ENCODE measurements around the gene E2F6. TPM values are rescaled to one million over a fixed set of nuclear protein-coding genes. Genes with fewer than 3 reads are reported as not detected.
"Not testable (repeated sequence)": the region's sequence is repeated elsewhere in the genome, so short reads cannot be mapped to it uniquely, and the experiment has no call there.

E2F6 gene
- polyA plus RNA-seq, 1 of the 3 experiments (the other 2 are of a cell fraction), result 15.3 TPM

GRCh38 chr2:11405599-11406266, 60.2 kb downstream of the E2F6 start:
- DNase-seq, result peak; percentile 47
- Histone ChIP-seq H3K9ac (no peak overlapping the region), H3K79me2 (ENCODE audit: insufficient read depth) (no peaks in the 10 kb centered on the region), H3K4me1 (ENCODE audit: control insufficient read depth in 1 of 2, insufficient read depth in 2 of 2, low read depth in 1 of 2, low read length in 1 of 2) (peaks cover 4 to 10% of the 10 kb centered on the region in 2 experiments; a peak in 2 of 4 replicates), H3K36me3 (replicated peaks in 1 of 2; ENCODE audit: control insufficient read depth in 1 of 2, insufficient read depth in 2 of 2, low read length in 1 of 2) (no peaks in the 10 kb centered on the region), H3K27me3 (ENCODE audit: insufficient read depth) (no peaks in the 10 kb centered on the region), H3K4me3 (ENCODE audit: low read depth in 2 of 2, low read length in 1 of 2) (no peak overlapping the region), H2AFZ (ENCODE audit: low read depth) (no peak overlapping the region; the same call in 1 of the 2 replicates), H3F3A (replicated peaks; ENCODE audit: insufficient read depth) (no peaks in the 10 kb centered on the region), H3K27ac (ENCODE audit: low read depth in 2 of 2, low read length in 1 of 2) (no peak overlapping the region), H4K20me1 (ENCODE audit: insufficient read depth) (no peaks in the 10 kb centered on the region), H3K4me2 (no peak overlapping the region), H3K9me2 (no peaks in the 10 kb centered on the region), H3K9me3 (no peaks in the 10 kb centered on the region)
- 74% methylated on average over 5 of the region's 5 CpGs for WGBS (ENCODE audit: low lambda C conversion rate)
- ChIA-PET POLR2A (interaction anchor here (0.6 kb wide), 1 partner anchor 112 kb away, joined by 7 read pairs; no protein-coding TSS in a partner anchor), CTCF (interaction anchor here (0.6 to 18.9 kb wide), 5 partner anchors 10 to 274 kb away, joined by 3 to 294 read pairs (median 4); a partner anchor contains a TSS)
- TF ChIP-seq POLR2AphosphoS5 (IDR thresholded peaks at IDR 0.05; ENCODE audit: low read depth, low read length) (no peak), PBX3 (IDR thresholded peaks at IDR 0.05) (no peak), GABPA (IDR thresholded peaks at IDR 0.05; ENCODE audit: low read depth) (no peak), MXI1 (IDR thresholded peaks at IDR 0.05; ENCODE audit: low read depth, low read length) (no peak), EP300 (IDR thresholded peaks at IDR 0.05; ENCODE audit: borderline replicate concordance in 1 of 2, low read depth in 1 of 2, low read length in 1 of 2) (0 out of 4 replicates have a peak, but pooled peaks of 1 of the 2 experiments have one; percentile 16), TEAD4 (IDR thresholded peaks at IDR 0.05; ENCODE audit: borderline replicate concordance, insufficient read depth) (no peak), FOXJ3 (CRISPR knock-in tag; IDR thresholded peaks at IDR 0.05) (no peak)

DNA sequence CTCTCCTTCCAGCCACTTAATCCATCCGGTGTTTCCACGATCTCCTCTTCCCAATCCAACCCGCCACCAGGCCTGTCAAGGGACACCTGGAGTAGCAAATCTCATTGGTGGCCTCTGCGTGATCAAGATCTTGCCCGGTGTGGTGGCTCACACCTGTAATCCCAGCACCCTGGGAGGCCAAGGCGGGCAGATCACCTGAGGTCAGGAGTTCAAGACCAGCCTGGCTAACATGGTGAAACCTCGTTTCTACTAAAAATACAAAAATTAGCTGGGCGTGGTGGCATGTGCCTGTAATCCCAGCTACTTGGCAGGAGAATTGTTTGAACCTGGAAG, 60.9 kb downstream of the E2F6 start:
- H3K27me3 ChIP-seq (ENCODE audit: insufficient read depth); H3K9me3 ChIP-seq; H3K27ac ChIP-seq (ENCODE audit: low read depth in 2 of 2, low read length in 1 of 2); H3K4me3 ChIP-seq (ENCODE audit: low read depth in 2 of 2, low read length in 1 of 2); H3K9me2 ChIP-seq; H3K36me3 ChIP-seq (replicated peaks in 1 of 2; ENCODE audit: control insufficient read depth in 1 of 2, insufficient read depth in 2 of 2, low read length in 1 of 2); H4K20me1 ChIP-seq (ENCODE audit: insufficient read depth); H3K9ac ChIP-seq; DNase-seq; H2AFZ ChIP-seq (ENCODE audit: low read depth); H3K79me2 ChIP-seq (ENCODE audit: insufficient read depth); H3K4me1 ChIP-seq (ENCODE audit: control insufficient read depth in 1 of 2, insufficient read depth in 2 of 2, low read depth in 1 of 2, low read length in 1 of 2); H3K4me2 ChIP-seq; H3F3A ChIP-seq (replicated peaks; ENCODE audit: insufficient read depth): not testable (repeated sequence)
- ChIA-PET POLR2A (interaction anchor here (0.6 kb wide), 1 partner anchor 113 kb away, joined by 7 read pairs; no protein-coding TSS in a partner anchor), CTCF (interaction anchor here (0.8 to 18.9 kb wide), 5 partner anchors 9 to 273 kb away, joined by 3 to 294 read pairs (median 4); a partner anchor contains a TSS)
- 96% methylated on average over 8 of the region's 8 CpGs for WGBS (ENCODE audit: low lambda C conversion rate)

GRCh38 chr2:11404376-11405073, 61.4 kb downstream of the E2F6 start:
- Histone ChIP-seq H4K20me1 (ENCODE audit: insufficient read depth) (no peaks in the 10 kb centered on the region), H2AFZ (ENCODE audit: low read depth) (no peak overlapping the region), H3F3A (replicated peaks; ENCODE audit: insufficient read depth) (no peaks in the 10 kb centered on the region), H3K9ac (no peak overlapping the region), H3K4me2 (no peak overlapping the region), H3K9me3 (no peaks in the 10 kb centered on the region), H3K4me1 (ENCODE audit: control insufficient read depth in 1 of 2, insufficient read depth in 2 of 2, low read depth in 1 of 2, low read length in 1 of 2) (peaks cover 4 to 10% of the 10 kb centered on the region in 2 experiments; a peak in 2 of 4 replicates), H3K4me3 (ENCODE audit: low read depth in 2 of 2, low read length in 1 of 2) (no peak overlapping the region), H3K79me2 (ENCODE audit: insufficient read depth) (no peaks in the 10 kb centered on the region), H3K9me2 (no peaks in the 10 kb centered on the region), H3K36me3 (replicated peaks in 1 of 2; ENCODE audit: control insufficient read depth in 1 of 2, insufficient read depth in 2 of 2, low read length in 1 of 2) (no peaks in the 10 kb centered on the region), H3K27ac (ENCODE audit: low read depth in 2 of 2, low read length in 1 of 2) (no peak overlapping the region), H3K27me3 (ENCODE audit: insufficient read depth) (no peaks in the 10 kb centered on the region)
- WGBS (ENCODE audit: low lambda C conversion rate), result 83% methylated on average over 6 of the region's 7 CpGs
- ChIA-PET CTCF (interaction anchor here (0.8 to 18.9 kb wide), 6 partner anchors 9 to 273 kb away, joined by 3 to 294 read pairs (median 4); a partner anchor contains a TSS), POLR2A (no interaction called here)
- TF ChIP-seq EZH2phosphoT487 (IDR thresholded peaks at IDR 0.05; ENCODE audit: borderline replicate concordance, low read depth), result no peak
- no peak for DNase-seq

All from SK-N-SH (cell line).